Left lung (tissue), 14 donors: ENCODE results near the gene TBXA2R. TPM values are rescaled to one million over a fixed set of nuclear protein-coding genes. Genes with fewer than 3 reads are reported as not detected.

Experiments used
- ATAC-seq: fragments of 200-7000 bp; cut with Tn5 transposase; one replicate; pipeline ENCODE4 v1.9.1; 2020; ENCODE audit warnings: moderate library complexity
- DNase-seq, 4 donors: peaks; one replicate each; pipeline ENCODE4 v3.0.0-alpha.2; 2013 to 2020
- H3K27ac ChIP-seq, 2 donors: fragments of 200-600 bp; sonication (generic) in 1 of 2; one replicate each; pipeline versions ENCODE4 v1.5.0 to v1.8.0; 2020 to 2021
- H3K27me3 ChIP-seq, 2 donors: fragments of 200-600 bp; sonication (generic) in 1 of 2; one replicate each; pipeline versions ENCODE4 v1.5.0 to v1.8.0; 2020 to 2021
- H3K36me3 ChIP-seq, 2 donors: fragments of 200-600 bp; sonication (generic) in 1 of 2; one replicate each; pipeline versions ENCODE4 v1.5.0 to v1.8.0; 2020 to 2021
- H3K4me1 ChIP-seq, 2 donors: fragments of 200-600 bp; one replicate each; pipeline ENCODE4 v1.8.0; 2021
- H3K4me3 ChIP-seq, 2 donors: fragments of 200-600 bp; sonication (generic) in 1 of 2; one replicate each; pipeline versions ENCODE4 v1.5.0 to v1.8.0; 2020 to 2021; ENCODE audit warnings: mild to moderate bottlenecking in 1 of 2
- H3K9me3 ChIP-seq, 2 donors: fragments of 200-600 bp; sonication (generic) in 1 of 2; one replicate each; pipeline versions ENCODE4 v1.5.0 to v1.8.0; 2020 to 2021
- intact Hi-C, 2 donors: fragments of 100-400 bp; cut with DNase I; formaldehyde crosslinking; loops; one replicate each; pipeline versions ENCODE4 v1.11.2 to v1.14.2; 2022
- long read RNA-seq, 12 donors: library from polyadenylated mRNA in 2 of 12; unstranded in 2 of 12; transcript quantifications; one replicate each; pipeline ENCODE4 v2.0.0 and lab custom pipeline, GENCODE V29; 2019 to 2026
- polyA plus RNA-seq, 6 donors: library from polyadenylated mRNA; unstranded; fragments of 120-200 nt; gene quantifications; one replicate each; pipeline ENCODE4 v1.2.1, GENCODE V29; 2013; ENCODE audit not compliant: insufficient read length in 6 of 6
- total RNA-seq, 2 donors: library from RNA; stranded (reverse); fragmentation: NEBNext Ultra II Directional; extraction: Animal tissue kit (Norgen Biotek cat#: 25700); gene quantifications; one replicate each; pipeline ENCODE4 v1.2.1, GENCODE V29; 2021
- TF ChIP-seq, protein P1 (sequence below), 2 donors: fragments of 200-600 bp; sonication (generic) in 1 of 2; IDR thresholded peaks; one replicate each; pipeline versions ENCODE4 v1.5.0 to v1.8.0; 2021; ENCODE audit warnings: antibody characterized with exemption in 2 of 2
- donor health status: DM: no; HTN: yes; CAD: no.
- donor health status: DM: no; HTN: no; CAD: no.

Gene TBXA2R
- total RNA-seq (1 to 10 TPM; 5.3 to 7.9 TPM), polyA plus RNA-seq (1 to 10 TPM; 1.8 to 3.9 (median 3.4) TPM)
- long read RNA-seq, donor 1, partial matches to known transcripts: 6 of 7 reads
- long read RNA-seq, donor 1, other reads (novel, unspliced or antisense): 0 of 7 reads
- long read RNA-seq, donor 2, partial matches to known transcripts: 6 of 7 reads
- long read RNA-seq, donor 2, other reads (novel, unspliced or antisense): 0 of 7 reads
- long read RNA-seq, donor 3: 0 reads
- long read RNA-seq, donor 4, partial matches to known transcripts: 0 of 2 reads
- long read RNA-seq, donor 4, other reads (novel, unspliced or antisense): 1 of 2 reads
- long read RNA-seq, donor 5, partial matches to known transcripts: 0 of 1 reads
- long read RNA-seq, donor 5, other reads (novel, unspliced or antisense): 0 of 1 reads
- long read RNA-seq, donor 6, partial matches to known transcripts: 0 of 1 reads
- long read RNA-seq, donor 6, other reads (novel, unspliced or antisense): 0 of 1 reads
- long read RNA-seq, donor 7, partial matches to known transcripts: 0 of 1 reads
- long read RNA-seq, donor 7, other reads (novel, unspliced or antisense): 0 of 1 reads
- long read RNA-seq, donor 8: 0 reads
- long read RNA-seq, donor 9: 0 reads
- long read RNA-seq, donor 10, partial matches to known transcripts: 0 of 2 reads
- long read RNA-seq, donor 10, other reads (novel, unspliced or antisense): 0 of 2 reads
- long read RNA-seq, donor 11: 0 reads
- long read RNA-seq, donor 12: 0 reads

DNA sequence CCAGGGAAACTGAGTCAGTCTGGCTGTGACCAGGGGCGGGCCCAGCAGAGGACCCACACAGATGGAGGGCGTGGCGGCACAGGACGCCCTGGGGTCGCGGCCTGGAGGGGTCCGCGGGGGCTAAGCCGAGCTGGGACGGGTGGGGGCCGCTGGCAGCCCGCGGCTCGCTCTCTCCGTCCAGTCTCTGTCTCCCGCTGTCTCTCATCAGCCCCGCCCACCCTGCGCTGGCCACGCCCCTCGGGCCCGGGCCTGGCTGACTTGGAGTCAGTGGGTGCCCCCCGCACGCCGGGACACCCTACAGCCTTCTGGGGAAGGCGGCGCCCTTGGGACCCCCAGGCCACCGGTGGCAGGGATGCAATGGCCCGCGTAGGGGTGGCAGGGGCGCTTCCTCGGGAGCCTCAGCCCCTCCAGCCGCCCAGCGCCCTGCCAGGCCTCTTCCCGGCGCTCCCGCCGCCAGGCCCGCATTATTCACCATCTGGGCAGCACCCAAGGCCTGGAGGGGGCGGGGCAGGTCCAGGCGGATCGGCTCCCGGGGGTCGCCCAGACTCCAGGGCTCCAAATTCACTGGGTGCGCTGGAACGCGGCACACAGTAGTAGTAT lies at the start of gene TBXA2R:
Gene TBXA2R, minus strand, starts transcription at position 186 of the 600 bp plus-strand sequence. CDS start 6,241 bp downstream, outside the sequence.
- H3K36me3 ChIP-seq: peaks cover 0 to 16% of the 10 kb centered on the region in 2 donors
- TF ChIP-seq, protein P1, sequence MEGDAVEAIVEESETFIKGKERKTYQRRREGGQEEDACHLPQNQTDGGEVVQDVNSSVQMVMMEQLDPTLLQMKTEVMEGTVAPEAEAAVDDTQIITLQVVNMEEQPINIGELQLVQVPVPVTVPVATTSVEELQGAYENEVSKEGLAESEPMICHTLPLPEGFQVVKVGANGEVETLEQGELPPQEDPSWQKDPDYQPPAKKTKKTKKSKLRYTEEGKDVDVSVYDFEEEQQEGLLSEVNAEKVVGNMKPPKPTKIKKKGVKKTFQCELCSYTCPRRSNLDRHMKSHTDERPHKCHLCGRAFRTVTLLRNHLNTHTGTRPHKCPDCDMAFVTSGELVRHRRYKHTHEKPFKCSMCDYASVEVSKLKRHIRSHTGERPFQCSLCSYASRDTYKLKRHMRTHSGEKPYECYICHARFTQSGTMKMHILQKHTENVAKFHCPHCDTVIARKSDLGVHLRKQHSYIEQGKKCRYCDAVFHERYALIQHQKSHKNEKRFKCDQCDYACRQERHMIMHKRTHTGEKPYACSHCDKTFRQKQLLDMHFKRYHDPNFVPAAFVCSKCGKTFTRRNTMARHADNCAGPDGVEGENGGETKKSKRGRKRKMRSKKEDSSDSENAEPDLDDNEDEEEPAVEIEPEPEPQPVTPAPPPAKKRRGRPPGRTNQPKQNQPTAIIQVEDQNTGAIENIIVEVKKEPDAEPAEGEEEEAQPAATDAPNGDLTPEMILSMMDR (IDR thresholded peaks at IDR 0.05): no peak
- peak; percentile 81 for ATAC-seq
- no peaks in the 10 kb centered on the region for H3K9me3 ChIP-seq
- H3K27me3 ChIP-seq: peaks cover 0 to 46% of the 10 kb centered on the region in 2 donors
- peak within 1 kb of the TSS; percentile 40 to 50 for H3K4me3 ChIP-seq
- H3K27ac ChIP-seq: peak within 1 kb of the TSS; percentile 72 to 77
- peak in 3 of 4 donors; percentile 58 to 91 (median 72) for DNase-seq
- intact Hi-C loops: no loop called here
- peaks cover 3 to 57% of the 10 kb centered on the region in 2 donors for H3K4me1 ChIP-seq

DNA sequence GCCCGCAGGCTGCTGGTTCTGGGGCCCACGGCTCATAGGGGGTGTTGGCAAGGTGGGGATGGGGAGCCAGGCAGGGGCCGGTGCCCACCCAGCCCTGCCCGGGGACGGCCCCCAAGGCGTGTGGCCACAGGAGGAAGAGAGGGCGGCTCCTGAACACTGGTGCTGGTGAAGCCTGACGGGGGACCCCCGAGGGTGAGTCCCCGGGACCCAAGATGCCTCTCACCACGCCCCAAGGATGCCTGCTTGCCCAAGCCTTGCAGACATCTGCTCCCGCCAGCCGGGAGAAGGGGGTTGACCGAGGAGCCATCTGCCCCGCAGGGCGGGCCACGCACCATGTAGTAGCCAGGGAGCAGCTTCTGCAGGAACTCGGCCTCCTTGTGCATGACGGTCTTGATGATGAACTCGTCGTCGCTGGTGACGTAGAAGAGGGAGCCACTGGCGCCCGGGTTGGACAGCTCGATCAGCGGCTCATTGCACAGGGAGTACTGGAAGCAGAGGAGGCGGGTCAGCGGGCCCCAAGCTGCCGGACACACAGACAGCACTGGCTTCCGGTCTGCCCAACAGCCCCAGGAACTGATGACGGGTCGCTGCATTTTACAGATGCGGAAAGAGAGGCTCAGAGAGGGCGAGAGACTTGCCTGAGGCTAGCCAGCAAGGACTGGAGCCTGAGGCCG lies 49.5 kb upstream of the TBXA2R start:
- TF ChIP-seq, protein P1 (IDR thresholded peaks at IDR 0.05): no peak
- DNase-seq (no peak), ATAC-seq (no peak)
- H3K36me3 ChIP-seq: peaks cover 0 to 90% of the 10 kb centered on the region in 2 donors
- intact Hi-C loops: no loop called here
- H3K9me3 ChIP-seq: no peaks in the 10 kb centered on the region
- H3K27ac ChIP-seq: no peak overlapping the region
- no peaks in the 10 kb centered on the region for H3K4me1 ChIP-seq
- H3K4me3 ChIP-seq: no peak overlapping the region
- H3K27me3 ChIP-seq: no peaks in the 10 kb centered on the region

DNA sequence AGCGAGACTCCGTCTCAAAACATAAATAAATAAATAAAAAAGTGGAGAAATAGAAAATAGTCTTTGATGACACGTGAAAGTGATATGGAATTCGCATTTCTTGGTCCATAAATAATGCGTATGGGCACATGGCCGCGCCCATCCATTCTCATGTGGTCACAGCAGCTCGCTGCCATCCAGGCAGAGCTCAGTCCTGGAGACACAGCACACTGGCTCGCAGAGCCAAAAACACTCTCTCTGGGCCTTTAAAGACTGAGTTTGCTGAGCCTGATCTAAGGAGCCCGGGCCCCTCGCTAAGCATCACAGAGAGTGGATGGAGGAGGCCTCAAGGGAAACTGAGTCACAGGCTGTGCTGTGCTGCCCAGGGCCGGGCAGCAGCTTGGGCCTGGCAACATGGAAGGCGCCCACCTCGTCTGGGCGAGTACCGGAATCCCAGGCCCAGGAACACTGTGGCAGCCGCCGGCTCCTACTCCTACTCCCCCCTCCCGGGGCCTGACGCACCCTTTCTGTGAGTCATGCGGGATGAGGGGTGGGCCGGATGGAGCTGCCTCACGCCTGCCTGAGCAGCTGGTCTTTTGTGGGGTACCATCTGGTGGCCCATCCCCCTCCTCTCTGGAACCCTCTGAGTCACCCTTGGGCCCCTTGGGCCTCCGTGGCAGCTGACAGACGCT lies 48.9 kb upstream of the TBXA2R start:
- no peak overlapping the region for H3K27ac ChIP-seq
- TF ChIP-seq, protein P1 (IDR thresholded peaks at IDR 0.05): no peak
- no peaks in the 10 kb centered on the region for H3K27me3 ChIP-seq
- H3K4me3 ChIP-seq: no peak overlapping the region
- H3K4me1 ChIP-seq: no peaks in the 10 kb centered on the region
- ATAC-seq (peak; percentile 12), DNase-seq (no peak)
- intact Hi-C loops: no loop called here
- no peaks in the 10 kb centered on the region for H3K9me3 ChIP-seq
- H3K36me3 ChIP-seq: peaks cover 0 to 90% of the 10 kb centered on the region in 2 donors

DNA sequence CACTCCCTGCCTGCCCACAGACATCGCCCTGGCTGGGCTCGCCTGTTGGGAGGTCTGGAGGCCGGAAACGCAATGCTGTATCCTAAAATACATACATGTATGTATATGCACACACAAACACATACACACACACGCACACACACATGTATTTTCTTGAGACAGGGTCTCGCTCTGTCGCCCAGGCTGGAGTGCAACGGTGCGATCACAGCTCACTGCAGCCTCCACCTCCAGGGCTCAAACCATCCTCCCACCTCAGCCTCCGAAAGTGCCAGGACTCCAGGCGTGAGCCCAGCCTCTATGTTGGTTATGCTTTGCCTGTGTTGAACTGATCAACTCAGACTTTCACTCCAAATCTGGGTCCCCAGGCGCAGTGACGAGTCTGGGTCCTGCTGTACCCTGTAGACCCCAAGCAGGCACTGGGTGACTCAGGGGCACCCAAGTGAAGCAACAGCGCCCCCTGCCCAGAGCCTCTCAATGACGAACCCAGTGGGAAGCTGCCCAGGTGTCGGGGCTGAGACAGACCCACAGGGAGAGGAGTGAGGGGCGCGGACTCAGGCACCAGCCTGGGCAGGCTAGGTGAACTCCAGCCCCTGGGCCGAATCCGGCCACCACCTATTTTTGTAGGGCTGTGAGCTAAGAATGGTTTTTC lies 47.3 kb upstream of the TBXA2R start:
- Histone ChIP-seq H3K27ac (no peak overlapping the region), H3K4me3 (no peak overlapping the region), H3K27me3 (no peaks in the 10 kb centered on the region), H3K36me3 (peaks cover 0 to 83% of the 10 kb centered on the region in 2 donors), H3K9me3 (no peaks in the 10 kb centered on the region), H3K4me1 (no peaks in the 10 kb centered on the region)
- no peak for DNase-seq
- TF ChIP-seq, protein P1 (IDR thresholded peaks at IDR 0.05): no peak
- ATAC-seq: no peak
- intact Hi-C loops: no loop called here
